Hepatocyte (in vitro differentiated cells): ENCODE results near the gene SLC35A3.

Experiments
- CTCF ChIP-seq: fragments of 200-600 bp; sonication (generic); IDR thresholded peaks from 2 replicates; pipeline ENCODE4 v1.5.1; 2016; ENCODE audit warnings: antibody characterized with exemption, mild to moderate bottlenecking; ENCODE audit not compliant: poor library complexity
- EZH2 ChIP-seq: fragments of 200-600 bp; sonication (generic); IDR thresholded peaks from 2 replicates; pipeline ENCODE4 v1.6.1; 2016; ENCODE audit warnings: antibody characterized with exemption, mild to moderate bottlenecking, borderline replicate concordance
- EZH2phosphoT487 ChIP-seq: fragments of 200-600 bp; sonication (generic); IDR thresholded peaks from one replicate; pipeline ENCODE4 v1.6.1; 2018; ENCODE audit warnings: antibody characterized with exemption, mild to moderate bottlenecking, low read depth, moderate library complexity; ENCODE audit not compliant: unreplicated experiment, severe bottlenecking

GRCh38 chr1:100073531-100073930 lies 103.7 kb downstream of the SLC35A3 start:
- no peak for TF ChIP-seq CTCF
- TF ChIP-seq EZH2: no peak
- TF ChIP-seq EZH2phosphoT487: no peak
